T follicular helper cell (primary cell): Measurements from ENCODE around the gene AHNAK2.
"Not testable (repeated sequence)": the region's sequence is repeated elsewhere in the genome, so short reads cannot be mapped to it uniquely, and the experiment has no call there.

Source experiments
- DNase-seq: peaks from one replicate; pipeline ENCODE4 v3.0.0-alpha.2; 2020; ENCODE audit warnings: low read depth

AHNAK2 gene

GRCh38 chr14:104953896-104954656 is 24.1 kb downstream of the AHNAK2 start:
- no peak for DNase-seq

GRCh38 chr14:104953097-104953496 is 25.1 kb downstream of the AHNAK2 start:
- DNase-seq: no peak

- DNase-seq: not testable (repeated sequence)
These were observed 26.1 kb downstream of the AHNAK2 start for GRCh38 chr14:104951863-104952657.

GRCh38 chr14:104950701-104951100 is 27.5 kb downstream of the AHNAK2 start:
- not testable (repeated sequence) for DNase-seq

GRCh38 chr14:104950021-104950420 is 28.2 kb downstream of the AHNAK2 start:
- no peak for DNase-seq

- not testable (repeated sequence) for DNase-seq
These were observed 28.7 kb downstream of the AHNAK2 start for GRCh38 chr14:104949406-104949955.

GRCh38 chr14:104948736-104949031 is 29.5 kb downstream of the AHNAK2 start:
- no peak for DNase-seq

- DNase-seq: not testable (repeated sequence)
These were observed 30.1 kb downstream of the AHNAK2 start for GRCh38 chr14:104947881-104948735.

GRCh38 chr14:104947201-104947600 is 31.0 kb downstream of the AHNAK2 start:
- not testable (repeated sequence) for DNase-seq

- not testable (repeated sequence) for DNase-seq
These were observed 31.9 kb downstream of the AHNAK2 start for GRCh38 chr14:104945986-104946965.

GRCh38 chr14:104945266-104945665 is 32.9 kb downstream of the AHNAK2 start:
- not testable (repeated sequence) for DNase-seq

- DNase-seq: not testable (repeated sequence)
These were observed 33.6 kb downstream of the AHNAK2 start for GRCh38 chr14:104944436-104945205.

GRCh38 chr14:104944016-104944308 is 34.2 kb downstream of the AHNAK2 start:
- not testable (repeated sequence) for DNase-seq

GRCh38 chr14:104943216-104944015 is 34.8 kb downstream of the AHNAK2 start:
- DNase-seq: not testable (repeated sequence)

GRCh38 chr14:104942586-104942985 is 35.6 kb downstream of the AHNAK2 start:
- DNase-seq: no peak

- no peak for DNase-seq
These were observed 36.4 kb downstream of the AHNAK2 start for GRCh38 chr14:104941508-104942365.

- DNase-seq: no peak
These were observed 37.5 kb downstream of the AHNAK2 start for GRCh38 chr14:104940526-104941150.
